HepG2 (cell line): ENCODE measurements around the gene BMPER. TPM values are rescaled to one million over a fixed set of nuclear protein-coding genes. Genes with fewer than 3 reads are reported as not detected.

Experiments used
- ATAC-seq: fragments of 200-7000 bp; cut with Tn5 transposase; 3 replicates; pipeline ENCODE4 v1.9.1; 2020; ENCODE audit warnings: mild to moderate bottlenecking, moderate library complexity
- BruUV-seq: library from RNA; stranded (reverse); fragments of 400-500 nt; replicated peaks from 2 replicates; lab custom pipeline; 2021; lab: Mats Ljungman, UMichigan
- CTCF ChIA-PET: fragments of 300-600 bp; formaldehyde crosslinking; extraction: SDS; loops from one replicate; lab custom pipeline; 2021; ENCODE audit warnings: low total read pairs, inconsistent platforms, low intra/inter-chr PET ratio; lab: Yijun Ruan, JAX
- POLR2A ChIA-PET: fragments of 350-600 bp; sonication (Branson Sonifier 250); formaldehyde crosslinking; loops from one replicate; lab custom pipeline; 2020; ENCODE audit warnings: antibody characterized with exemption, inconsistent platforms; lab: Yijun Ruan, JAX
- DNase-seq: peaks from one replicate; pipeline ENCODE4 v3.0.0-alpha.2; 2015; ENCODE audit warnings: low spot score
- FAIRE-seq: peaks from 3 replicates; lab custom pipeline; 2011; peaks lifted over from hg19 to GRCh38; lab: Jason Lieb, UNC
- H2AFZ ChIP-seq: one replicate; pipeline ENCODE4 v1.6.1; 2011; ENCODE audit warnings: low read length, inconsistent platforms
- H3K27ac ChIP-seq: fragments of 300-600 bp; 3 replicates; pipeline ENCODE4 v1.8.0; 2011; ENCODE audit warnings: mixed run types, mild to moderate bottlenecking, mixed read lengths, low read length, inconsistent platforms; ENCODE audit not compliant: insufficient read depth; ENCODE audit errors: extremely low read length
- H3K27me3 ChIP-seq, 2 experiments: fragments of 200-600 bp in 1 of 2; 2 replicates in 1 of 2; 3 replicates in 1 of 2; pipeline versions ENCODE4 v1.6.0 to v1.8.0; 2011; ENCODE audit warnings: low read length in 2 of 2, mild to moderate bottlenecking in 2 of 2, moderate library complexity in 2 of 2, inconsistent platforms in 1 of 2; ENCODE audit not compliant: insufficient read depth in 2 of 2, control insufficient read depth in 1 of 2
- H3K36me3 ChIP-seq, 2 experiments: fragments of 200-600 bp in 1 of 2; replicated peaks in 1 of 2; 2 replicates in 1 of 2; 3 replicates in 1 of 2; pipeline versions ENCODE4 v1.5.1 to v1.8.0; 2011; ENCODE audit warnings: low read length in 2 of 2, inconsistent platforms in 1 of 2; ENCODE audit not compliant: insufficient read depth in 2 of 2, control insufficient read depth in 1 of 2
- H3K4me1 ChIP-seq: 2 replicates; pipeline ENCODE4 v1.5.1; 2012; ENCODE audit warnings: low read length, inconsistent platforms; ENCODE audit not compliant: insufficient read depth
- H3K4me2 ChIP-seq: 2 replicates; pipeline ENCODE4 v1.6.0; 2011; ENCODE audit warnings: low read depth, low read length, inconsistent platforms
- H3K4me3 ChIP-seq, 3 experiments: fragments of 200-600 bp in 1 of 3; sonication (generic), shearing (Covaris generic) in 1 of 3; replicated peaks in 1 of 3; 2 replicates each; pipeline ENCODE4 v1.5.1; 2011 to 2016; ENCODE audit warnings: low read length in 3 of 3, inconsistent platforms in 2 of 3, low read depth in 2 of 3, mild to moderate bottlenecking in 2 of 3, control low read depth in 1 of 3, mixed read lengths in 1 of 3; ENCODE audit not compliant: insufficient read depth in 1 of 3
- H3K79me2 ChIP-seq: one replicate; pipeline ENCODE4 v1.6.1; 2011; ENCODE audit warnings: low read length, inconsistent platforms; ENCODE audit not compliant: insufficient read depth
- H3K9ac ChIP-seq: 2 replicates; pipeline ENCODE4 v1.6.0; 2011; ENCODE audit warnings: mild to moderate bottlenecking, low read depth, low read length, inconsistent platforms; ENCODE audit not compliant: insufficient read depth
- H3K9me3 ChIP-seq: 2 replicates; pipeline ENCODE4 v1.5.1; 2012; ENCODE audit warnings: mild to moderate bottlenecking, low read length
- H4K20me1 ChIP-seq: 2 replicates; pipeline ENCODE4 v1.6.0; 2011; ENCODE audit warnings: inconsistent platforms, mild to moderate bottlenecking, low read length, moderate library complexity; ENCODE audit not compliant: insufficient read depth
- KAT7 ChIP-seq: IDR thresholded peaks from 2 replicates; pipeline ENCODE4 v1.6.1; 2018; ENCODE audit warnings: borderline replicate concordance, missing compliant biosample characterization
- MZF1 ChIP-seq: sonication (generic); formaldehyde crosslinking; IDR thresholded peaks from 2 replicates; pipeline ENCODE4 v1.8.1; 2023; ENCODE audit warnings: mild to moderate bottlenecking, missing genetic modification reagents, borderline replicate concordance
- NFIC ChIP-seq: IDR thresholded peaks from 2 replicates; pipeline ENCODE4 v1.6.1; 2012; ENCODE audit warnings: mild to moderate bottlenecking, low read length, inconsistent platforms
- SRSF1 ChIP-seq: fragments of 200-400 bp; formaldehyde crosslinking; optimal IDR thresholded peaks from 2 replicates; pipeline ENCODE3; 2017; ENCODE audit warnings: mild to moderate bottlenecking, low read depth, low read length, moderate library complexity
- ZNF124 ChIP-seq: sonication (generic); formaldehyde crosslinking; IDR thresholded peaks from 2 replicates; pipeline ENCODE4 v1.4.0; 2020; ENCODE audit warnings: missing genetic modification reagents
- ZNF296 ChIP-seq: sonication (generic); formaldehyde crosslinking; conservative IDR thresholded peaks from 2 replicates; pipeline ENCODE4 v1.5.0; 2020; ENCODE audit warnings: mild to moderate bottlenecking, missing genetic modification reagents
- ZNF878 ChIP-seq: sonication (generic); formaldehyde crosslinking; IDR thresholded peaks from 2 replicates; pipeline ENCODE4 v1.8.1; 2023; ENCODE audit warnings: mild to moderate bottlenecking, missing genetic modification reagents, moderate library complexity
- WGBS: methylation state at CpG from one replicate; pipeline ENCODE4 v1.1.6; 2017; ENCODE audit warnings: low lambda C conversion rate; 5-methylcytosine and 5-hydroxymethylcytosine counted together
- in situ Hi-C: cut with HindIII; loops from 2 replicates; pipeline ENCODE4 v1.10.0; 2017; ENCODE audit warnings: low pct_unique_long_range_greater_than_20kb; ENCODE audit not compliant: extremely low pct_ligation_motif_present
- intact Hi-C: fragments of 100-400 bp; cut with micrococcal nuclease; formaldehyde crosslinking; loops from one replicate; pipeline ENCODE4 v1.10.0; 2022; ENCODE audit not compliant: unreplicated experiment
- polyA plus RNA-seq, 8 experiments: library from polyadenylated mRNA; depleted of rRNA in 3 of 8; stranded (reverse) in 7 of 8; unstranded in 1 of 8; fragments of >200 nt; fragmentation: Illumina TruSeq in 4 of 8; extraction: Trizol in 4 of 8; gene quantifications; 2 replicates each; pipeline versions ENCODE4 v1.2.1 to v1.2.3, GENCODE V29; 2011 to 2016; ENCODE audit warnings: low read depth in 4 of 8, missing spikeins in 1 of 8, mixed read lengths in 1 of 8; ENCODE audit not compliant: insufficient read depth in 1 of 8
- total RNA-seq, 5 experiments: library from RNA; depleted of rRNA; stranded (reverse); fragments of >200 nt; fragmentation: Illumina TruSeq; extraction: Trizol; gene quantifications; 2 replicates each; pipeline ENCODE4 v1.2.3, GENCODE V29; 2016; ENCODE audit warnings: low read depth in 1 of 5
- TF ChIP-seq, protein P1 (sequence below): sonication (generic); formaldehyde crosslinking; IDR thresholded peaks from 2 replicates; pipeline ENCODE4 v1.4.0; 2020; ENCODE audit warnings: missing genetic modification reagents
- TF ChIP-seq, protein P2 (sequence below): sonication (generic); formaldehyde crosslinking; IDR thresholded peaks from 2 replicates; pipeline ENCODE4 v1.4.0; 2020; ENCODE audit warnings: missing genetic modification reagents

BMPER gene
- total and polyA plus RNA-seq, 2 of the 13 experiments (the other 11 are each of a cell fraction or from before 2014, with no cell fraction given) = not detected

DNA sequence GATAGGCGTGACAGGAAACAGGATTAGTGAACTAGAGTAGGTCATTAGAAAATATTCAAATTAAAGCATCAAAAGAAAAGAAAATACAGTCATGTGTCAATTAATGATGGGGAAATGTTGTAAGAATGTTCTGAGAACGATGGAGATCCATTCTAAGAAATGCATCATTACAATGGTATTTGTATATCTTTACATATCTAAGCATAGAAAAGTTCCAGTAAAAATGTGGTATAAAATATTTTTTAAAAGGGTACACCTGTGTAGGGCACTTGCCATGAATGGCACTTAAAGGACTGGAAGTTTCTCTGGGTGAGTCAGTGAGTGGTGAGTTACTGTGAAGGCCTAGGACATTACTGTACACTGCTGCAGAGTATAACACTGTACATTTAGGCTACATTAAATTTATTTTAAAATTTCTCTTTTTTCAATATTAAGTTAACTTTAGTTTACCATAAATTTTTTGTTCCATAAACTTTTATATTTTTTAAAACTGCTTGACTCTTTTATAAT lies 282.5 kb downstream of the BMPER start:
- FAIRE-seq (no peak), ATAC-seq (no peak), DNase-seq (no peak)
- ChIA-PET CTCF (no interaction called here), POLR2A (no interaction called here)
- Histone ChIP-seq H3K4me2 (no peak overlapping the region), H3K79me2 (no peaks in the 10 kb centered on the region), H3K9me3 (no peaks in the 10 kb centered on the region), H4K20me1 (no peaks in the 10 kb centered on the region), H3K36me3 (no peaks in the 10 kb centered on the region), H2AFZ (no peak overlapping the region), H3K27me3 (peaks cover 0 to 12% of the 10 kb centered on the region in 2 experiments; a peak in 2 of 5 replicates), H3K9ac (no peak overlapping the region), H3K4me1 (no peaks in the 10 kb centered on the region), H3K4me3 (no peak overlapping the region), H3K27ac (no peak overlapping the region)
- intact Hi-C loops (no loop called here), in situ Hi-C loops (no loop called here)
- no TSS peak for BruUV-seq
- TF ChIP-seq ZNF296 (CRISPR knock-in tag) (no peak), SRSF1 (no peak), ZNF124 (CRISPR knock-in tag) (no peak), NFIC (no peak), KAT7 (CRISPR knock-in tag) (no peak), MZF1 (CRISPR knock-in tag) (no peak), ZNF878 (CRISPR knock-in tag) (no peak)
- TF ChIP-seq, protein P1, sequence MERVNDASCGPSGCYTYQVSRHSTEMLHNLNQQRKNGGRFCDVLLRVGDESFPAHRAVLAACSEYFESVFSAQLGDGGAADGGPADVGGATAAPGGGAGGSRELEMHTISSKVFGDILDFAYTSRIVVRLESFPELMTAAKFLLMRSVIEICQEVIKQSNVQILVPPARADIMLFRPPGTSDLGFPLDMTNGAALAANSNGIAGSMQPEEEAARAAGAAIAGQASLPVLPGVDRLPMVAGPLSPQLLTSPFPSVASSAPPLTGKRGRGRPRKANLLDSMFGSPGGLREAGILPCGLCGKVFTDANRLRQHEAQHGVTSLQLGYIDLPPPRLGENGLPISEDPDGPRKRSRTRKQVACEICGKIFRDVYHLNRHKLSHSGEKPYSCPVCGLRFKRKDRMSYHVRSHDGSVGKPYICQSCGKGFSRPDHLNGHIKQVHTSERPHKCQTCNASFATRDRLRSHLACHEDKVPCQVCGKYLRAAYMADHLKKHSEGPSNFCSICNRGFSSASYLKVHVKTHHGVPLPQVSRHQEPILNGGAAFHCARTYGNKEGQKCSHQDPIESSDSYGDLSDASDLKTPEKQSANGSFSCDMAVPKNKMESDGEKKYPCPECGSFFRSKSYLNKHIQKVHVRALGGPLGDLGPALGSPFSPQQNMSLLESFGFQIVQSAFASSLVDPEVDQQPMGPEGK = no peak
- TF ChIP-seq, protein P2, sequence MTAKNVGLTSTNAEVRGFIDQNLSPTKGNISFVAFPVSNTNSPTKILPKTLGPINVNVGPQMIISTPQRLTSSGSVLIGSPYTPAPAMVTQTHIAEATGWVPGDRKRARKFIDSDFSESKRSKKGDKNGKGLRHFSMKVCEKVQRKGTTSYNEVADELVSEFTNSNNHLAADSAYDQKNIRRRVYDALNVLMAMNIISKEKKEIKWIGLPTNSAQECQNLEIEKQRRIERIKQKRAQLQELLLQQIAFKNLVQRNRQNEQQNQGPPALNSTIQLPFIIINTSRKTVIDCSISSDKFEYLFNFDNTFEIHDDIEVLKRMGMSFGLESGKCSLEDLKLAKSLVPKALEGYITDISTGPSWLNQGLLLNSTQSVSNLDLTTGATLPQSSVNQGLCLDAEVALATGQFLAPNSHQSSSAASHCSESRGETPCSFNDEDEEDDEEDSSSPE (CRISPR knock-in tag) = no peak
- 3% methylated on average over 2 of the region's 2 CpGs for WGBS
